ENCODE measurements around the gene CADPS2. TPM values are rescaled to one million over a fixed set of nuclear protein-coding genes. Genes with fewer than 3 reads are reported as not detected.
A peak's percentile ranks its signal among the peaks of the same experiment; 100 is the strongest.

The CADPS2 gene
- total and polyA plus RNA-seq, 4 donors = 5.6 to 41.1 (median 11.0) TPM

DNA sequence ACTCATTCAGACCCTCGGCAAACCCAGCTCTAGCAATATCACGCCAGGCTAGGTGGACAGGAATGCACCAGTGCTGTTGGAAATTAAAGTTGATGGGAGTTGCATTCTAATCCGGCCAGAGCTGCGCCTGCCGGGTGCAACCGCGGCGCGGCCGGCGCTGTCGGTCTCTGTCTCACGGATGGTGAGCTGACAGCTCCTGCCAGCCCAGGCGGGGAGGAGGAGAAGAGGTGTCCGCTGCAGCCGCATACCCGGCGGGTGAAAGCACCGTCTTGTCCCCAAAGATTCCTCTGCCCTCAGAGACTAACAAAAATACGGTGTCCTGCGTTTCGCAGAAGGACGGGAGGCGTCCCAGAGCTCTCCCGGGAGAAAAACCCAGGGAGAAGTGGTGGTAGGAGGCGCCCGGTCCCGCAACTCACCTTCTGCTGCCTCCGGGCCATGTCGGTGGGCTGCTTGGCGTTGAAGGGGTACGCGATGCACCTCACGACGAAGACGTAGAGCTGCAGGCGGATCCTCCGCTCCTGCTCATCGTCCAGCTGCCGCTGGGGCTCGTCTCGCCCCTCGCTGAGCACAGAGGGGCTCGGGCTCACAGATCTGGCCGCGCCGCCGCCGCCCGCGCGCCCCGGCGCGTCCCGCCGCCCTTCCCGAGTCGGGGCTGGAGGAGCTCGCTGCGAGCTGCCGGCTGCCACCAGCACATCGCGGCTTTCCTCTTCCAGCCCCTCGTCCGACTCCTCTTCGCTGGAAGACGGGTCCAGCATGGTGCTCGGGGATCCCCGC, 490 bp downstream of the CADPS2 start:
- TF ChIP-seq, protein P1, sequence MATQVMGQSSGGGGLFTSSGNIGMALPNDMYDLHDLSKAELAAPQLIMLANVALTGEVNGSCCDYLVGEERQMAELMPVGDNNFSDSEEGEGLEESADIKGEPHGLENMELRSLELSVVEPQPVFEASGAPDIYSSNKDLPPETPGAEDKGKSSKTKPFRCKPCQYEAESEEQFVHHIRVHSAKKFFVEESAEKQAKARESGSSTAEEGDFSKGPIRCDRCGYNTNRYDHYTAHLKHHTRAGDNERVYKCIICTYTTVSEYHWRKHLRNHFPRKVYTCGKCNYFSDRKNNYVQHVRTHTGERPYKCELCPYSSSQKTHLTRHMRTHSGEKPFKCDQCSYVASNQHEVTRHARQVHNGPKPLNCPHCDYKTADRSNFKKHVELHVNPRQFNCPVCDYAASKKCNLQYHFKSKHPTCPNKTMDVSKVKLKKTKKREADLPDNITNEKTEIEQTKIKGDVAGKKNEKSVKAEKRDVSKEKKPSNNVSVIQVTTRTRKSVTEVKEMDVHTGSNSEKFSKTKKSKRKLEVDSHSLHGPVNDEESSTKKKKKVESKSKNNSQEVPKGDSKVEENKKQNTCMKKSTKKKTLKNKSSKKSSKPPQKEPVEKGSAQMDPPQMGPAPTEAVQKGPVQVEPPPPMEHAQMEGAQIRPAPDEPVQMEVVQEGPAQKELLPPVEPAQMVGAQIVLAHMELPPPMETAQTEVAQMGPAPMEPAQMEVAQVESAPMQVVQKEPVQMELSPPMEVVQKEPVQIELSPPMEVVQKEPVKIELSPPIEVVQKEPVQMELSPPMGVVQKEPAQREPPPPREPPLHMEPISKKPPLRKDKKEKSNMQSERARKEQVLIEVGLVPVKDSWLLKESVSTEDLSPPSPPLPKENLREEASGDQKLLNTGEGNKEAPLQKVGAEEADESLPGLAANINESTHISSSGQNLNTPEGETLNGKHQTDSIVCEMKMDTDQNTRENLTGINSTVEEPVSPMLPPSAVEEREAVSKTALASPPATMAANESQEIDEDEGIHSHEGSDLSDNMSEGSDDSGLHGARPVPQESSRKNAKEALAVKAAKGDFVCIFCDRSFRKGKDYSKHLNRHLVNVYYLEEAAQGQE (IDR thresholded peaks at IDR 0.05) = no peak
- TF ChIP-seq YY1 (IDR thresholded peaks at IDR 0.05) = peak; percentile 24
- TF ChIP-seq HNF4A (conservative IDR thresholded peaks at IDR 0.05) = no peak
- TF ChIP-seq FOXA1 (IDR thresholded peaks at IDR 0.05) = no peak
- TF ChIP-seq, protein P2, sequence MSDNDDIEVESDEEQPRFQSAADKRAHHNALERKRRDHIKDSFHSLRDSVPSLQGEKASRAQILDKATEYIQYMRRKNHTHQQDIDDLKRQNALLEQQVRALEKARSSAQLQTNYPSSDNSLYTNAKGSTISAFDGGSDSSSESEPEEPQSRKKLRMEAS (IDR thresholded peaks at IDR 0.05) = no peak
- TF ChIP-seq HNF4G (IDR thresholded peaks at IDR 0.05) = no peak
- no peak for TF ChIP-seq EGR1 (IDR thresholded peaks at IDR 0.05; ENCODE audit: low read depth in 2 of 2)
- TF ChIP-seq TAF1 (conservative IDR thresholded peaks at IDR 0.05) = no peak
- no peak for TF ChIP-seq RXRA (IDR thresholded peaks at IDR 0.05)
- no peak for TF ChIP-seq JUND (IDR thresholded peaks at IDR 0.05)
- peak; percentile 5 to 34 for TF ChIP-seq RAD21 (IDR thresholded peaks at IDR 0.05)
- TF ChIP-seq GABPA (IDR thresholded peaks at IDR 0.05 in 1 of 2, conservative IDR thresholded peaks at IDR 0.05 in 1 of 2) = no peak
- no peak for TF ChIP-seq NR2F2 (IDR thresholded peaks at IDR 0.05)
- TF ChIP-seq SP1 (IDR thresholded peaks at IDR 0.05) = no peak
- TF ChIP-seq, protein P3, sequence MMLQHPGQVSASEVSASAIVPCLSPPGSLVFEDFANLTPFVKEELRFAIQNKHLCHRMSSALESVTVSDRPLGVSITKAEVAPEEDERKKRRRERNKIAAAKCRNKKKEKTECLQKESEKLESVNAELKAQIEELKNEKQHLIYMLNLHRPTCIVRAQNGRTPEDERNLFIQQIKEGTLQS (IDR thresholded peaks at IDR 0.05) = no peak
- TF ChIP-seq FOXA2 (IDR thresholded peaks at IDR 0.05) = no peak
- peak; percentile 23 for TF ChIP-seq CTCF (IDR thresholded peaks at IDR 0.05; ENCODE audit: low read depth, low read length, missing input control)
- no peak for TF ChIP-seq ZBTB33 (IDR thresholded peaks at IDR 0.05)
- H3K27me3 ChIP-seq (ENCODE audit: control insufficient read depth in 4 of 4, insufficient read depth in 4 of 4, low read length in 3 of 4) = no peaks in the 10 kb centered on the region
- peak overlapping the region; percentile 77 to 90 for H3K9ac ChIP-seq (ENCODE audit: low read depth in 1 of 2, low read length in 2 of 2)
- no peaks in the 10 kb centered on the region for H3K9me3 ChIP-seq (ENCODE audit: control insufficient read depth in 4 of 4, low read length in 3 of 4)
- no peaks in the 10 kb centered on the region for H3K36me3 ChIP-seq (ENCODE audit: control insufficient read depth in 4 of 4, insufficient read depth in 3 of 4, low read depth in 1 of 4, low read length in 3 of 4)
- H3K4me3 ChIP-seq (ENCODE audit: low read depth in 1 of 3, low read length in 3 of 3) = peak overlapping the region; percentile 71 to 93 (median 93)
- peak overlapping the region; percentile 93 for H3K27ac ChIP-seq (ENCODE audit: low read depth in 1 of 2, low read length in 2 of 2)
- 1% methylated on average over 70 of the region's 70 CpGs for WGBS
- H3K4me1 ChIP-seq (ENCODE audit: control insufficient read depth in 4 of 4, insufficient read depth in 4 of 4, low read length in 3 of 4) = peaks cover 0 to 39% (median 23%) of the 10 kb centered on the region in 4 donors
- DNase-seq (ENCODE audit: low spot score) = peak; percentile 34

All from liver (tissue), 9 donors.